A549 treated with dexamethasone at 1 μM for 4 hours (cell line): ENCODE results near the gene TMEM158. TPM values are rescaled to one million over a fixed set of nuclear protein-coding genes. Genes with fewer than 3 reads are reported as not detected.

Source experiments
- total RNA-seq: library from RNA; stranded (reverse); fragments of 200-300 nt; extraction: Qiagen RNA extraction; gene quantifications from 5 replicates; pipeline ENCODE4 v1.2.3, GENCODE V29; 2022

Gene TMEM158
- 7.2 to 9.7 TPM (median 8.6 TPM) in 5 replicates for total RNA-seq

DNA sequence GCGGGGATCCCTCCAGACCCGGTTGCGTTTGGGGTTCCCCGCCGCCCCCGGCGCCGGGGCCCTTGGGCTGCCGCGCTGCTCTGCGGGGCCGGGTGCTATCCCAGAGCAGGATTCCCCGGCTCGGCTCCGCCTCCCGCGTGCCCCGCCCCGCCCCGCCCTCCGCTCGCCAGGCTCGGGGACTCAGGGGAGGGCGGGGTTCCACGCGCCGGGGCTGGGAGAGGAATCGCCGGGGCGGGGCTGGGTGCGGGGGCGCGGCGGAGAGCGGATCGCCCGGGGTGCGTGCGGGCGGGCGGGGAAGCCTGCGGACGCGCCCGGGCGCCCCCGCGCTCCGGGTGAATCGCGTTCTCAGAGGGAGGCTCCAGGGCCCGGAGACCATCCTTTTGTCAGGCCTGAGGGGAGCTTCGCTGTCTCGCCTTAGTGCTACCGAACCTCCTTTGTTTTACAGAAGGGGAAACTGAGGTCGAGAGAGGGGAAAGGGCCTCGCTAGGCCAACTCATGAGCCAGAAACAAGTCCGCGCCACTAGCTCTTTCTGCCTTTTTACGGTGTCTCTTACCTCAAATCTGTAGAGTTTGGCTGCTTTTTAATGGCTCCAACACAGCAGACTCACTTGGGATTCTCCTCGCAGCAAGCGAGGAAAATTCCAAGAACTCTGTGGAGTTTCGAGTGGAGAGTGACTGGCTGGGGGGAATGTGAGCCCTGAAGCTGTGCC, at the start of gene TMEM158:
Gene TMEM158, minus strand, starts transcription at position 82 of the 710 bp plus-strand sequence. CDS start 260 bp downstream, outside the sequence.

Other genes starting within 250 kb of the TMEM158 start
- not detected in 5 replicates for gene CLEC3B, start 200.0 kb downstream of the TMEM158 start, total RNA-seq
- 7.7 to 9.9 TPM (median 9.1 TPM) in 5 replicates for gene CDCP1, start 79.9 kb downstream of the TMEM158 start, total RNA-seq
- gene LARS2, start 162.3 kb upstream of the TMEM158 start, total RNA-seq: 8.6 to 10.7 TPM (median 10.5 TPM) in 5 replicates